ENCODE measurements around the gene MGAT1. TPM values are rescaled to one million over a fixed set of nuclear protein-coding genes. Genes with fewer than 3 reads are reported as not detected.
A peak's percentile ranks its signal among the peaks of the same experiment; 100 is the strongest.
"Not testable (repeated sequence)": the region's sequence is repeated elsewhere in the genome, so short reads cannot be mapped to it uniquely, and the experiment has no call there.

MGAT1 gene
- total RNA-seq, 1 donor: 113 TPM

DNA sequence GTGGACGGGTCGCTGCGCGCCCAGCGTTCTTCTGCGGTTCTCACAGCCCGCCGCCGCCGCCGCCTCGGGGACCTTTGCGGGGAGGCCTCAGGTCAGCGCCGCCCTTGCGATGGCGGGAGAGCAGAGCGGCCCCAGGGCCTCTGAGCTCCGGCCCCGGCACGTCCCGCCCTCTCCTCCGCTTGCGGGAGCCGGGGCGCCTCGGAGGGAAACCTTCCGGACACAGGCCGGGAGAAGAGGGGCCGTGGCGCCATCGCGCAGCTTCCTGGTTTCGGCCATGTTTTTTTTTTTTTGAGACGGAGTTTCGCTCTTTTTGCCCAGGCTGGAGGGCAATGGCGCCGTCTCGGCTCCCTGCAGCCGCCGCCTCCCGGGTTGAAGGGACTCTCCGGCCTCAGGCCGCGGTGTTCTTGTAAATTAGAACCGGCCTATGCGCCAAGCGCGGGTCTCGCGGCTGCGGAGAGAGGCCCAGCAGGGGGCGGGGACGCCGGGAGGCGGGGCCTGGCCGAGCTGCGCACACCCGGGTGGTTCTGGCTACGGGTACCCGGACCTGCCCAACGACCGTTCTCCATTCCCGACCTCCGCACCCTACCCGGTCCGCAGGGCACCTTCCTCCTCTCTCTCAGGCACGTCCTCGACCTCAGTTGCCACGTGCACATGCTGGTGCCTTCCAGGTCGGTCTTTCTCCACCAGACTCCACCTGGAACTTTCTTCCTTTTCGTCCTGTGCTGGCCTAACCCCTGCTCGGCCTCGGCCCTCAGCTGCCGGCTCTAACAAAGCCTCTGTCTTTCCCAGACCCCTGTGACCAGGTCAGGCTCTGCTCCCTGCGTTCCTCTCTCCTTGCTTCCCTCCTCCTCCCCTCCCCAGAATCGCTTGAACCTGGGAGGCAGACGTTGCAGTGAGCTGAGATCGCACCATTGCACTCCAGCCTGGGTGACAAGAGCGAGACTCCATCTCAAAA is 28.8 kb upstream of the MGAT1 start:
- Histone ChIP-seq H3K27me3 (ENCODE audit: insufficient read depth, low read length) (no peaks in the 10 kb centered on the region), H3K4me1 (ENCODE audit: insufficient read depth, low read length) (peaks cover 17% of the 10 kb centered on the region), H3K36me3 (ENCODE audit: insufficient read depth, low read length) (peaks cover 5% of the 10 kb centered on the region), H3K9me3 (ENCODE audit: low read depth, low read length) (no peaks in the 10 kb centered on the region), H3K4me2 (ENCODE audit: insufficient read depth, low read length) (peak overlapping the region; percentile 90), H3K79me2 (ENCODE audit: insufficient read depth, low read length) (peaks cover 33% of the 10 kb centered on the region), H3K27ac (ENCODE audit: low read depth, low read length) (peak overlapping the region; percentile 91), H2AFZ (ENCODE audit: low read length) (peak overlapping the region; percentile 99), H4K20me1 (ENCODE audit: insufficient read depth, low read length) (no peaks in the 10 kb centered on the region), H3K4me3 (ENCODE audit: insufficient read depth, low read length) (peak overlapping the region; percentile 88)
- TF ChIP-seq, protein P1, sequence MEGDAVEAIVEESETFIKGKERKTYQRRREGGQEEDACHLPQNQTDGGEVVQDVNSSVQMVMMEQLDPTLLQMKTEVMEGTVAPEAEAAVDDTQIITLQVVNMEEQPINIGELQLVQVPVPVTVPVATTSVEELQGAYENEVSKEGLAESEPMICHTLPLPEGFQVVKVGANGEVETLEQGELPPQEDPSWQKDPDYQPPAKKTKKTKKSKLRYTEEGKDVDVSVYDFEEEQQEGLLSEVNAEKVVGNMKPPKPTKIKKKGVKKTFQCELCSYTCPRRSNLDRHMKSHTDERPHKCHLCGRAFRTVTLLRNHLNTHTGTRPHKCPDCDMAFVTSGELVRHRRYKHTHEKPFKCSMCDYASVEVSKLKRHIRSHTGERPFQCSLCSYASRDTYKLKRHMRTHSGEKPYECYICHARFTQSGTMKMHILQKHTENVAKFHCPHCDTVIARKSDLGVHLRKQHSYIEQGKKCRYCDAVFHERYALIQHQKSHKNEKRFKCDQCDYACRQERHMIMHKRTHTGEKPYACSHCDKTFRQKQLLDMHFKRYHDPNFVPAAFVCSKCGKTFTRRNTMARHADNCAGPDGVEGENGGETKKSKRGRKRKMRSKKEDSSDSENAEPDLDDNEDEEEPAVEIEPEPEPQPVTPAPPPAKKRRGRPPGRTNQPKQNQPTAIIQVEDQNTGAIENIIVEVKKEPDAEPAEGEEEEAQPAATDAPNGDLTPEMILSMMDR (IDR thresholded peaks at IDR 0.05; ENCODE audit: extremely low read depth, low read depth, low read length): no peak
- DNase-seq (ENCODE audit: insufficient read length, low spot score, missing footprints): peak; percentile 96

GRCh38 chr5:180830253-180831138 is 27.9 kb upstream of the MGAT1 start:
- H3K4me2 ChIP-seq (ENCODE audit: insufficient read depth, low read length): peak overlapping the region; percentile 90
- H4K20me1 ChIP-seq (ENCODE audit: insufficient read depth, low read length): no peaks in the 10 kb centered on the region
- H2AFZ ChIP-seq (ENCODE audit: low read length): peak overlapping the region; percentile 99
- H3K27ac ChIP-seq (ENCODE audit: low read depth, low read length): peak overlapping the region; percentile 91
- DNase-seq (ENCODE audit: insufficient read length, low spot score, missing footprints): no peak
- H3K4me3 ChIP-seq (ENCODE audit: insufficient read depth, low read length): peak overlapping the region; percentile 88
- H3K9me3 ChIP-seq (ENCODE audit: low read depth, low read length): no peaks in the 10 kb centered on the region
- peaks cover 24% of the 10 kb centered on the region for H3K4me1 ChIP-seq (ENCODE audit: insufficient read depth, low read length)
- peaks cover 33% of the 10 kb centered on the region for H3K79me2 ChIP-seq (ENCODE audit: insufficient read depth, low read length)
- H3K27me3 ChIP-seq (ENCODE audit: insufficient read depth, low read length): no peaks in the 10 kb centered on the region
- H3K36me3 ChIP-seq (ENCODE audit: insufficient read depth, low read length): peaks cover 5% of the 10 kb centered on the region
- TF ChIP-seq, protein P1 (IDR thresholded peaks at IDR 0.05; ENCODE audit: extremely low read depth, low read depth, low read length): no peak

DNA sequence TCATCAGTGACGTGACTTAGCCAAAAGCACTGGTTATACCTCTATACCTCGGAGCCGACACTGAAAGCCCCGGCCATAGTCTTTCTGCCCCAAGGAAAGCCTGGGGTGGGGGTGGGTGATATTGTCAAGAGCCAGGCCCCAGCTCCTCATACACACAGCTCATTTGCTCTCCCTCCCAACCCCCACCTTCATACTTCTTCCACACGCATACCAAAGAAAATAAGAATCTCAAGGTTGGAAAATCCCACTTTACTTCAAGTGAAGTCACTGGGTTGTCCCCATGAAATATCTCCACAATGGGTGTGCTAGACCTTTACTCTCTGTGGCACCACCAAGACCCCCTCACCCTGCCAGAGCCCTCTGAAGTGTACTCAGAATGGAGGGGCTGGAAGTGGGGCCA is 27.1 kb upstream of the MGAT1 start:
- H3K4me3 ChIP-seq (ENCODE audit: insufficient read depth, low read length): no peak overlapping the region
- H4K20me1 ChIP-seq (ENCODE audit: insufficient read depth, low read length): no peaks in the 10 kb centered on the region
- DNase-seq (ENCODE audit: insufficient read length, low spot score, missing footprints): no peak
- no peaks in the 10 kb centered on the region for H3K27me3 ChIP-seq (ENCODE audit: insufficient read depth, low read length)
- peaks cover 31% of the 10 kb centered on the region for H3K79me2 ChIP-seq (ENCODE audit: insufficient read depth, low read length)
- no peak overlapping the region for H3K27ac ChIP-seq (ENCODE audit: low read depth, low read length)
- no peak overlapping the region for H3K4me2 ChIP-seq (ENCODE audit: insufficient read depth, low read length)
- TF ChIP-seq, protein P1 (IDR thresholded peaks at IDR 0.05; ENCODE audit: extremely low read depth, low read depth, low read length): no peak
- H3K36me3 ChIP-seq (ENCODE audit: insufficient read depth, low read length): peaks cover 4% of the 10 kb centered on the region
- H3K9me3 ChIP-seq (ENCODE audit: low read depth, low read length): no peaks in the 10 kb centered on the region
- H3K4me1 ChIP-seq (ENCODE audit: insufficient read depth, low read length): peaks cover 25% of the 10 kb centered on the region
- H2AFZ ChIP-seq (ENCODE audit: low read length): no peak overlapping the region

GRCh38 chr5:180828756-180829531 is 26.3 kb upstream of the MGAT1 start:
- H3K4me3 ChIP-seq (ENCODE audit: insufficient read depth, low read length); H2AFZ ChIP-seq (ENCODE audit: low read length); H3K9me3 ChIP-seq (ENCODE audit: low read depth, low read length); H3K4me2 ChIP-seq (ENCODE audit: insufficient read depth, low read length); H3K27me3 ChIP-seq (ENCODE audit: insufficient read depth, low read length); DNase-seq (ENCODE audit: insufficient read length, low spot score, missing footprints); H3K27ac ChIP-seq (ENCODE audit: low read depth, low read length); H3K36me3 ChIP-seq (ENCODE audit: insufficient read depth, low read length); H4K20me1 ChIP-seq (ENCODE audit: insufficient read depth, low read length): not testable (repeated sequence)
- H3K79me2 ChIP-seq (ENCODE audit: insufficient read depth, low read length): peaks cover 24% of the 10 kb centered on the region
- peaks cover 25% of the 10 kb centered on the region for H3K4me1 ChIP-seq (ENCODE audit: insufficient read depth, low read length)

DNA sequence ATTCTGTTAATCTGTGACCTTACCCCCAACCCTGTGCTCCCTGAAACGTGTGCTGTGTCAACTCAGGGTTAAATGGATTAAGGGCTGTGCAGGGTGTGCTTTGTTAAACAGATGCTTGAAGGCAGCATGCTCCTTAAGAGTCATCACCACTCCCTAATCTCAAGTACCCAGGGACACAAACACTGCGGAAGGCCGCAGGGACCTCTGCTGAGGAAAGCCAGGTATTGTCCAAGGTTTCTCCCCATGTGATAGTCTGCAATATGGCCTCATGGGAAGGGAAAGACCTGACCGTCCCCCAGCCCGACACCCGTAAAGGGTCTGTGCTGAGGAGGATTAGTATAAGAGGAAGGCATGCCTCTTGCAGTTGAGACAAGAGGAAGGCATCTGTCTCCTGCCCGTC is 24.8 kb upstream of the MGAT1 start:
- not testable (repeated sequence) for H3K9me3 ChIP-seq (ENCODE audit: low read depth, low read length); H3K4me3 ChIP-seq (ENCODE audit: insufficient read depth, low read length); H2AFZ ChIP-seq (ENCODE audit: low read length); H3K27ac ChIP-seq (ENCODE audit: low read depth, low read length); H3K27me3 ChIP-seq (ENCODE audit: insufficient read depth, low read length); H3K4me2 ChIP-seq (ENCODE audit: insufficient read depth, low read length); H4K20me1 ChIP-seq (ENCODE audit: insufficient read depth, low read length); H3K36me3 ChIP-seq (ENCODE audit: insufficient read depth, low read length); DNase-seq (ENCODE audit: insufficient read length, low spot score, missing footprints)
- peaks cover 20% of the 10 kb centered on the region for H3K4me1 ChIP-seq (ENCODE audit: insufficient read depth, low read length)
- peaks cover 15% of the 10 kb centered on the region for H3K79me2 ChIP-seq (ENCODE audit: insufficient read depth, low read length)
